HTR-8/SVneo (cell line): ENCODE results near the gene KPNA4.
A peak's percentile ranks its signal among the peaks of the same experiment; 100 is the strongest.
"Not testable (repeated sequence)": the region's sequence is repeated elsewhere in the genome, so short reads cannot be mapped to it uniquely, and the experiment has no call there.

Experiments
- DNase-seq: peaks from one replicate; pipeline ENCODE4 v3.0.0; 2011; ENCODE audit warnings: low spot score, mixed read lengths; ENCODE audit not compliant: insufficient read length
- FAIRE-seq: peaks from 2 replicates; lab custom pipeline; 2011; peaks lifted over from hg19 to GRCh38; lab: Jason Lieb, UNC

KPNA4 gene

DNA sequence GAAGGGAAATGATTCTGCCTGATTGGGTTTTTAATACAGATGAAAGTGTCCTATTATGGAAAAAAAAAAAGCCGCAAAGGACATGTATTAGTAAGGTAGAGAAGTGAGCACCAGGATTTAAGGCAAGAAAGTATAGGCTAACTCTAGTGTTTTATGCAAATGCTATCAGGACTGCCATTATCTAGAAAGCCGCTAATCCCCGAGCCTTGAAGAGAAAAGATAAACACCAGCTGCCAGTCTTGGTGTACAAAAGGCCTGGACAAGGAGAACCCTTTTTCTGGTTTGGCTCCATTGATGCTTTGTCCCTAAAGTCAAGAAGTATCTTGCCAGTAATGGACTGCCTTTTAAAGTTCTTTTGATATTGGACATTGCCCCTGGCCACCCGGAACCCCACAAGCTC, 107.2 kb downstream of the KPNA4 start:
- DNase-seq (no peak), FAIRE-seq (no peak)

DNA sequence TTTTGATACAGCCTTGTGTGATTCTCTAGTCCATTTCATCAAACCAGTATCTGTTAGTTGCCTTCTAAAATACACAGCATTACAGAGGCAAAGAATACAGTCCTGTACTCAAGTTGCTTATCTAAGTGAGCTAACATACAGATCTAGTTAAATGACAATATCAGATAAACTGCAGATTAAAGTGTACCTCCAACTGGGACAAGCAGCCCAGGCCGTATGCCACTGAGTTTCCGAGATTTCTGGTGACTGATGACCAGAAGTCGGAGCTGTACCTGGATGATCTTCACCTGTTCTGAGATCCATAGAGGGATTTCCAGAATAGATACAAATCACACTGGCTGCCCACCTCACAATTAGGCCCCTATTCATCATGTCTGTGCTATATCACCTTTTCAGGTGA, 109.5 kb downstream of the KPNA4 start:
- DNase-seq (no peak), FAIRE-seq (no peak)

DNA sequence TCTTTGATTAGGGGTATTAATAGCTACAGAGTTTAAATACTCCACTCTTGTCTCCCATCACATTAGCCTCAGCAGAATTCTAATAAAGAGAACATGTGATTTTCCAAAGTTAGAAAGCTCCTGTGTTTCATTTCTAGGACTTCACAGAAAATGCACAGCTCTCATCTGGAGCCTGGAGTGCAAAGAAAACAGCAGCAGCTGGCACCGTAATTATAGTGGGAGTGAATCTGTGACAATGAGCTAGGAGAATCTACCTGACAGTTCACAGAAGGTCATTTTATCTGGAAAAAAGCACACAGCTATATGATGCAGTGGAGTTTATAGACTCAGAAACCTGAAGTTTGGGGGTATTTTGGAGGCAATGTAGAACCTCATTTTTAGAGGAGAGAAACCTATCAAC, 110.4 kb downstream of the KPNA4 start:
- no peak for DNase-seq
- FAIRE-seq: no peak

DNA sequence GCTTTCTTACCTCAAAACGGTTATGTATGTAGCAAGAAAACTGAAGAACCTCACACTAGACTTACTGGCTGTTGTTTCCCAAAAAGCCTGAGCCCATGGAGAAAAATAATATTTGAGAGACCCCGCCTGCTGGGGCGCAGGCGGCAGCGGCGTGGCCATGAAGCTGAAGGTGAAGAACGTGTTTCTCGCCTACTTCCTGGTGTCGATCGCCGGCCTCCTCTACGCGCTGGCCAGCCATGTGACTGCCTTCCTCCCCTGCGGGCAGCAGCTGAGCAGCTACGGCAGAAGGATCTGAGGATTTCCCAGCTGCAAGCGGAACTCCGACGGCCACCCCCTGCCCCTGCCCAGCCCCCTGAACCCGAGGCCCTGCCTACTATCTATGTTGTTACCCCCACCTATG, 113.1 kb downstream of the KPNA4 start:
- DNase-seq: not testable (repeated sequence)
- peak; percentile 13 for FAIRE-seq

DNA sequence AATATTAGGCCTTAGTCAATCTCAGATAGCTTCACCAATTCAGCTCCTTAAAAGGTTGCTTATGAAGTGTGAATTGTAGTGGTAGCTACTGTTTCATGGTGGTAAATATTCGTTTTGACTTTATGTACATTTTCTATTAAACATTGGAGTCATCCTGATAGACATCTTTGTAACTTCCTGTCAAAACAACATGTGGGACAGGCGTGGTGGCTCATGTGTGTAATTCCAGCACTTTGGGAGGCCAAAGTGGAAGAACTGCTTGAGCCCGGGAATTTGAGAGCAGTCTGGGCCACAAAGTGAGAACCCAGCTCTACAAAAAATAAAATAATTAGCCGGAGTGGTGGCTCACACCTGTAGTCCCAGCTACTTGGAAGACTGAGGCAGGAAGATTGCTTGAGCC, 113.8 kb downstream of the KPNA4 start:
- no peak for FAIRE-seq
- DNase-seq: no peak

DNA sequence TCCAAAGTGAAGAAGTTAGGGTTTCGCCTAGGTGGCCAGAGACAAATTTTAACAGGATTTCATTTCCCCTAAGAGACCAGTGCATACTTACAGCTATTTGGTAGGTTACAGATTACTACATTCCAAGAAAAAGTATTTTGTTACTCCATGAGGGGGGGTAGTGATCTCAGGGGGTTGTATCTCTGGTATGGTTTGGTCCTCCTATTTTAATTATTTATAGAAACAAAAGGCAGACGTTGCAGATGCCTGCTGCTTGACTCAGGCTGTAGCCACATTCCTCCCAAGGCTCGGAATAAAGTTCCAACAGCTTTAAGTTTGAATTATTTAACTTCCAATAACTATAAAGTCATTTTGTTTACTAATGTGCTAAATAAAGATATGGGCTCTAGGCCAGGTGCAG, 114.5 kb downstream of the KPNA4 start:
- FAIRE-seq (no peak), DNase-seq (peak; percentile 51)

DNA sequence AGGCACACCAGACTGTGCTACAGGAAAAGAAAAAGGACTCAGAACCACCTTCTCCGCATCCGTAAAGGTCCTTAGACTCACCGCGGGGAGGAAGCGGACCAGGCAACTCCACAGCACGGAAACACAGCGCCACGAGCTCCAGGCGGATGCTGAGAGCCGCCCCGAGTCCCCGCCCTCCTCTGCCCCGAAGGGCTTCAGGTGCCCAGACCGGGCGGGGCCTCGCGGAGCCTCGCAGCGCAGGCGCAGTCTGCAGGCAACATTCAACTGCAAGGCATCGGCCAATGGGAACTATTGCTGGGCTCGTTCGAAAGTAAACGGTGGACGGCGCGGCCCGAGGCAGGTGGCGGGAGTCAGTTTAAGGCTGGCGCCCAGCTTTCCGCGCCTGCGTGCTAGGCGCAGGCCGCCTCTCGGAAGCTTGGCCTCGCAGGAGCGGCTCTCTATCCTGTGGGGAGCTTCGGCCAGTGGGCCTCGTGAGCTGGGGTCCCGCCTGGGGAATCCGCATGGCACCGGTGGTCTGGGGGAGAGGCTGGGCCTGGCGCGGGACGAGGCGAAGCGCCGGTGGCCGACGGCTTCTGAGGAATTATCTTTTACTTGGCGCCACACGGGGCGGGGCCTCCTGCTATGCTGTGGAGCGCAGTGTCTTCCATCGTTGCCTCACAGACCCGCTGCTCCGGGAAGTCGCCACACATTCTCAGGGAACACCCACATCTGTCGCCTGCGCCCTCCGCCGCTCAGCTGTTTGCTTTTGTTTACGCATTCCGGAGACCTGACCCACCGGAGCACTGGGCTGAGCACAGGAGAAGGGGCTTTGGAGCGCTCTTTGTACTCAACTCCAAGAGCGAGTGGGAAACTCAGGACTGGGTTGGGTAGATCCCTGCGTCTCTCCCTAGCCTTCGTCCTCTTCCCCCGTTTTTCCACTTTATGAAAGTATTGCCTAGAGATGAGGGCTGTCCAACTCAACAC, 115.5 kb downstream of the KPNA4 start, which contains the start of gene TRIM59:
Gene TRIM59, minus strand, starts transcription at position 151 of the 963 bp plus-strand sequence. CDS start 10,603 bp downstream, outside the sequence.
- peak; percentile 99 for DNase-seq
- FAIRE-seq: peak; percentile 94

DNA sequence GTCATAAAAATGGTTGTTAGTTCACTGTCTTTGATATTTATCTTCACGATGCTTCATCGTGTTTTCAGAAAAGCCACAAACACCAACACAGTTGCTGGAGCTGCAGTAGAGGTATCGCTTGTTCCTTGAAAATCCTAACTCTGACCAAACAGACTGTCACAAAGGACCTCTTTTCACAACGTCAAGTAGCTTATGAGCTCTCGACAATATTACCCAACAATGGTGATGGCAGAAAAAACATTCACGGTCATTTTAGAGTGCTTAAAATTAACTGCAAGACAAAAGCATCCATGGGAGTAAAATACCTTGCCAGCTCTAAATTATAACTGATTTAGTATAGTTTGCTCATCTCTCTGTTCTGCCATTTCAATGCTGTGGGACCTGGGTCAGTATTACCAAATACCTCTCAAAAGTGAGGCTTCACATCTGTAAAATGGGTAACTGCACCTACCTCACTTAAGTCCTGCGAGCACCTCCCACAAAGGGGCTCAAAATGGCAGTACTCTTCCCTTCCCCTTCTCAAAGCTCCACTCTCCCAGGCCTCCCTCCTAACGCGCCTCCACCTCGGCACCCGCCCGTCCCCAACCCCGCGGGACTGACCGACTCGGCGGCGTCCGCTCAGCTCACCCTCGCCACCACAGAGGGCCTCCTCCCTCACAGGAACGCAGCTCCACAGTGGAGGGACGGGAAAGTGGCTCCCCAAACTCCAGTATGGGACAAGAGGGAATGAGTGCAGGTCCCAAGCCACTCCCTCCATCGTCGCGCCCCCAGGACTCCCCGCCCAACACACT, 116.3 kb downstream of the KPNA4 start:
- no peak for DNase-seq
- FAIRE-seq: peak; percentile 16

DNA sequence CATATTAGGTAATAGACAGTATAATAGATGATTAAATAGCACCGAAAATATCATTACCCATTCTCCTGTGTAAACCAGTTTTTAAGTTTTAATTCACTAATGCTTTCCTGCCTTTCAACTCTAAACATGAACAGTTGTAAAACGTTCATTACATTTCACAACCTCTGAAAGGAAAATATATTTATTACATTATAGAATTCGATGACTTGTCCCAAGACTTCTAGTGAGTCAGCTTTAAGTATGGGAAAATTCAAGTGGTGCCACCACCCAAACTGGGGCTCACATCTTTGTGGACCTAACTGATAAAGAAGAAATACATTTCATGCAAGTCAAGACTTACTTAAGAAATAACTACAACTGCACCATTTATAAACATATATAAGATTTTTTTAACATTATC, 117.8 kb downstream of the KPNA4 start:
- DNase-seq: no peak
- no peak for FAIRE-seq

DNA sequence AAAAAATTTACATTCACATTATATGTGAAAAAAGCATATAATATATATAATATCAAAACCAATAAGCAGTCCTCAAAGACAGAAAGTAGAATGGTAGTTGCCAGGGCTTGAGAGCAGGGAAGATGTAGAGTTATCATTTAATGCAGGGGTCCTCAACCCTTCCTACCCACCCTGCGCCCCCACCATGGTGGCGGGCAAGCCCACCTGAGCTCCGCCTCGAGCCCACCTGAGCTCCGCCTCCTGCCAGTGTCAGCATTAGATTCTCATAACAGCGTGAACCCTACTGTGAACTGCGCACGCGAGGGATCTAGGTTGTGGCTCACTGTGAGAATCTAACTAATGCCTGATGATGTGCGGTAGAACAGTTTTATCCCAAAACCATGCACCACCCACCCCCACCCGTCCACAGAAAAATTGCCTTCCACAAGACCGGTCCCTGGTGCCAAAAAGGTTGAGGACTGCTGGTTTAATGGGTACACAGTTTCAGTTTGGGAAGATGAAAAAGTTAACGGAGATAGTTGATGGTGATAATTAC, 118.8 kb downstream of the KPNA4 start:
- FAIRE-seq (no peak), DNase-seq (no peak)

DNA sequence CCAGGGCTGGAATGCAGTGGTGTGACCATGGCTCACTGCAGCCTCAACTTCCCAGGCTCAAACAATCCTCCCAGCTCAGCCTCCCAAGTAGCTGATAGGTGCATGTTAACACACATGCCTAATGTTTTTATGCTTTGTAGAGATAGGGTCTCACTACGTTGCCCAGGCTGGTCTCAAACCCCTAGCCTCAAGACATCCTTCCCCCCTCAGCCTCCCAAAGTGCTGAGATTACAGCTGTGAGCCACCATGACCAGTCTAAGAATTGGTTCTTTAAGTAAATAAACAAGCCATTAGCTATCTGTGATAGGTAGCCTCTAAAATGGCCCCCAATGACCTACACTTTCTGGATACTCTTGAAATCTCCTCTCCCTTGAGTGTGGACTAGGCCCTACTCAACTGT, 119.5 kb downstream of the KPNA4 start:
- no peak for FAIRE-seq
- DNase-seq: no peak
